T-helper 2 cell (primary cell): Measurements from ENCODE around the gene CRYGB.
"Not testable (repeated sequence)": the region's sequence is repeated elsewhere in the genome, so short reads cannot be mapped to it uniquely, and the experiment has no call there.

ENCODE experiments used
- DNase-seq, 5 experiments: peaks; one replicate each; pipeline versions ENCODE4 v3.0.0 to v3.0.0-alpha.2; 2012 to 2022

The CRYGB gene

GRCh38 chr2:208112273-208112745, 33.6 kb downstream of the CRYGB start:
- DNase-seq = not testable (repeated sequence)

GRCh38 chr2:208103616-208104015, 42.3 kb downstream of the CRYGB start:
- DNase-seq = no peak

- no peak for DNase-seq
Observed at GRCh38 chr2:208101716-208102631, 44.0 kb downstream of the CRYGB start.

- DNase-seq = no peak
Observed at GRCh38 chr2:208099682-208100470, 46.1 kb downstream of the CRYGB start.

- DNase-seq = not testable (repeated sequence)
Observed at GRCh38 chr2:208098701-208099100, 47.3 kb downstream of the CRYGB start.

GRCh38 chr2:208098267-208098666, 47.7 kb downstream of the CRYGB start:
- DNase-seq = no peak

GRCh38 chr2:208097801-208098200, 48.2 kb downstream of the CRYGB start:
- DNase-seq = no peak

- no peak for DNase-seq
Observed at GRCh38 chr2:208097313-208097712, 48.6 kb downstream of the CRYGB start.

GRCh38 chr2:208096080-208096479, 49.9 kb downstream of the CRYGB start:
- DNase-seq = no peak

- no peak for DNase-seq
Observed at GRCh38 chr2:208093128-208093527, 52.8 kb downstream of the CRYGB start.
